HCT116 (cell line): Measurements from ENCODE around the gene DPYD. TPM values are rescaled to one million over a fixed set of nuclear protein-coding genes. Genes with fewer than 3 reads are reported as not detected.

ENCODE experiments used
- ATAC-seq: fragments of 200-7000 bp; cut with Tn5 transposase; 2 replicates; pipeline ENCODE4 v1.9.1; 2020; ENCODE audit warnings: mild to moderate bottlenecking, moderate library complexity
- BruUV-seq: library from RNA; stranded (reverse); fragments of 400-500 nt; replicated peaks from 2 replicates; lab custom pipeline; 2021; lab: Mats Ljungman, UMichigan
- CTCF ChIA-PET: fragments of 300-600 bp; sonication (Branson Sonifier 250); formaldehyde crosslinking; loops from one replicate; lab custom pipeline; 2021; ENCODE audit warnings: antibody characterized with exemption; lab: Charles Lee
- POLR2A ChIA-PET: fragments of 300-600, 350-600 bp; sonication (Branson Sonifier 250); formaldehyde crosslinking; loops from one replicate; lab custom pipeline; 2021; ENCODE audit warnings: antibody characterized with exemption; lab: Charles Lee
- RAD21 ChIA-PET, 2 experiments: fragments of 300-600 bp; sonication (Branson Sonifier 250); formaldehyde crosslinking; loops; one replicate each; lab custom pipeline; 2023; ENCODE audit warnings: low total read pairs in 2 of 2; ENCODE audit not compliant: uncharacterized antibody in 2 of 2, unreplicated experiment in 2 of 2, low non-redundant PET in 1 of 2; lab: Charles Lee
- DNase-seq: peaks from one replicate; pipeline ENCODE4 v3.0.0-alpha.2; 2010; ENCODE audit warnings: low read depth, low spot score
- H2AFZ ChIP-seq: fragments of 200-600 bp; shearing (Covaris generic), sonication (generic); 2 replicates; pipeline ENCODE4 v1.6.1; 2017; ENCODE audit warnings: low read depth, mixed run types, mixed read lengths, antibody characterized with exemption, low read length; ENCODE audit not compliant: poor library complexity, severe bottlenecking
- H3K27ac ChIP-seq: 2 replicates; pipeline ENCODE4 v1.5.1; 2012; ENCODE audit warnings: low read depth, low read length
- H3K27me3 ChIP-seq: fragments of 200-600 bp; sonication (generic); 2 replicates; pipeline ENCODE4 v1.6.1; 2016; ENCODE audit warnings: mixed run types, low read length, mixed read lengths; ENCODE audit not compliant: insufficient read depth
- H3K36me3 ChIP-seq, 2 experiments: fragments of 200-500 bp in 1 of 2; fragments of 200-600 bp in 1 of 2; sonication (Bioruptor generic) in 1 of 2; sonication (generic) in 1 of 2; 2 replicates each; pipeline versions ENCODE4 v1.5.1 to v1.6.1; 2014 to 2016; ENCODE audit warnings: low read length in 2 of 2, inconsistent platforms in 1 of 2, mixed read lengths in 1 of 2, mixed run types in 1 of 2; ENCODE audit not compliant: insufficient read depth in 2 of 2, control insufficient read depth in 1 of 2
- H3K4me1 ChIP-seq, 2 experiments: fragments of 200-600 bp in 1 of 2; sonication (generic) in 1 of 2; 2 replicates each; pipeline versions ENCODE4 v1.5.1 to v1.6.1; 2012 to 2017; ENCODE audit warnings: low read length in 2 of 2, inconsistent platforms in 1 of 2, mild to moderate bottlenecking in 1 of 2, mixed read lengths in 1 of 2, mixed run types in 1 of 2, moderate library complexity in 1 of 2; ENCODE audit not compliant: insufficient read depth in 2 of 2, control insufficient read depth in 1 of 2
- H3K4me2 ChIP-seq: fragments of 200-600 bp; sonication (generic); 2 replicates; pipeline ENCODE4 v1.6.1; 2017; ENCODE audit warnings: mixed run types, low read length, mixed read lengths
- H3K4me3 ChIP-seq, 2 experiments: fragments of 200-600 bp in 1 of 2; sonication (generic) in 1 of 2; replicated peaks in 1 of 2; 2 replicates each; pipeline ENCODE4 v1.5.1; 2011 to 2016; ENCODE audit warnings: low read length in 2 of 2, control low read depth in 1 of 2, low read depth in 1 of 2, mild to moderate bottlenecking in 1 of 2, mixed read lengths in 1 of 2, mixed run types in 1 of 2
- H3K79me2 ChIP-seq: fragments of 200-600 bp; sonication (generic); 2 replicates; pipeline ENCODE4 v1.6.1; 2017; ENCODE audit warnings: mild to moderate bottlenecking, mixed run types, low read length, moderate library complexity, mixed read lengths; ENCODE audit not compliant: insufficient read depth
- H3K9ac ChIP-seq: fragments of 200-600 bp; sonication (generic); 2 replicates; pipeline ENCODE4 v1.6.1; 2016; ENCODE audit warnings: low read length, mixed read lengths
- H3K9me2 ChIP-seq: fragments of 200-600 bp; sonication (generic), shearing (Covaris generic); 2 replicates; pipeline ENCODE4 v1.6.1; 2017; ENCODE audit warnings: mixed run types, mild to moderate bottlenecking, moderate library complexity; ENCODE audit not compliant: insufficient read depth
- H3K9me3 ChIP-seq, 2 experiments: fragments of 200-500 bp in 1 of 2; fragments of 200-600 bp in 1 of 2; sonication (Bioruptor generic) in 1 of 2; sonication (generic) in 1 of 2; 2 replicates each; pipeline ENCODE4 v1.6.1; 2014 to 2017; ENCODE audit warnings: low read length in 2 of 2, mixed read lengths in 2 of 2, inconsistent platforms in 1 of 2, low read depth in 1 of 2, mild to moderate bottlenecking in 1 of 2, mixed run types in 1 of 2, moderate library complexity in 1 of 2; ENCODE audit not compliant: control insufficient read depth in 1 of 2, insufficient read depth in 1 of 2
- H4K20me1 ChIP-seq: fragments of 200-600 bp; sonication (generic), shearing (Covaris generic); 2 replicates; pipeline ENCODE4 v1.6.1; 2017; ENCODE audit warnings: mixed run types, mild to moderate bottlenecking, moderate library complexity; ENCODE audit not compliant: insufficient read depth
- ATF3 ChIP-seq: IDR thresholded peaks from 2 replicates; pipeline ENCODE4 v1.6.1; 2012
- CBX3 ChIP-seq: IDR thresholded peaks from 2 replicates; pipeline ENCODE4 v1.6.1; 2012; ENCODE audit warnings: low read depth
- CEBPB ChIP-seq: IDR thresholded peaks from 2 replicates; pipeline ENCODE4 v1.6.1; 2012; ENCODE audit warnings: low read depth
- CTCF ChIP-seq, 3 experiments: fragments of 200-600 bp in 1 of 3; sonication (generic) in 1 of 3; IDR thresholded peaks in 2 of 3; conservative IDR thresholded peaks in 1 of 3; 2 replicates each; pipeline ENCODE4 v1.5.1; 2012 to 2017; ENCODE audit warnings: low read depth in 2 of 3, low read length in 2 of 3, antibody characterized with exemption in 1 of 3, borderline replicate concordance in 1 of 3, control low read depth in 1 of 3, mild to moderate bottlenecking in 1 of 3, mixed read lengths in 1 of 3, mixed run types in 1 of 3, moderate library complexity in 1 of 3; ENCODE audit not compliant: insufficient read depth in 1 of 3
- EZH2 ChIP-seq: fragments of 200-600 bp; sonication (generic); IDR thresholded peaks from 2 replicates; pipeline ENCODE4 v1.6.1; 2017; ENCODE audit warnings: antibody characterized with exemption, mixed run types
- EZH2phosphoT487 ChIP-seq: fragments of 200-600 bp; IDR thresholded peaks from 2 replicates; pipeline ENCODE4 v1.6.1; 2018; ENCODE audit warnings: antibody characterized with exemption, borderline replicate concordance
- FOSL1 ChIP-seq: IDR thresholded peaks from 2 replicates; pipeline ENCODE4 v1.6.1; 2012; ENCODE audit warnings: low read depth
- JUND ChIP-seq: IDR thresholded peaks from 2 replicates; pipeline ENCODE4 v1.6.1; 2012
- POLR2AphosphoS5 ChIP-seq: IDR thresholded peaks from 2 replicates; pipeline ENCODE4 v1.6.1; 2011; ENCODE audit warnings: mild to moderate bottlenecking, low read depth, low read length, moderate library complexity
- RAD21 ChIP-seq: IDR thresholded peaks from 2 replicates; pipeline ENCODE4 v1.6.1; 2012; ENCODE audit warnings: low read depth, mild to moderate bottlenecking
- SIN3A ChIP-seq: IDR thresholded peaks from 2 replicates; pipeline ENCODE4 v1.6.1; 2012; ENCODE audit warnings: low read depth
- ZFX ChIP-seq: fragments of 450-650 bp; IDR thresholded peaks from 2 replicates; pipeline ENCODE4 v1.6.1; 2017
- ZNF274 ChIP-seq: fragments of 200-500 bp; sonication (Bioruptor generic); IDR thresholded peaks from 2 replicates; pipeline ENCODE4 v1.6.1; 2014; ENCODE audit warnings: mild to moderate bottlenecking, low read depth, low read length, inconsistent platforms
- intact Hi-C: fragments of 100-400 bp; cut with micrococcal nuclease; formaldehyde crosslinking; loops from 2 replicates; pipeline ENCODE4 v1.10.0; 2022
- total RNA-seq: library from RNA; stranded (reverse); gene quantifications from one replicate; pipeline ENCODE4 v1.2.1, GENCODE V29; 2021; ENCODE audit not compliant: unreplicated experiment
- TF ChIP-seq, protein P1 (sequence below): IDR thresholded peaks from 2 replicates; pipeline ENCODE4 v1.6.1; 2012; ENCODE audit warnings: low read depth
- TF ChIP-seq, protein P2 (sequence below): IDR thresholded peaks from 2 replicates; pipeline ENCODE4 v1.6.1; 2011; ENCODE audit warnings: mild to moderate bottlenecking, low read length, moderate library complexity; ENCODE audit not compliant: insufficient replicate concordance; ENCODE audit errors: extremely low read depth

The DPYD gene
- total RNA-seq, 1 experiment from 2014 or later: 1.7 TPM

DNA sequence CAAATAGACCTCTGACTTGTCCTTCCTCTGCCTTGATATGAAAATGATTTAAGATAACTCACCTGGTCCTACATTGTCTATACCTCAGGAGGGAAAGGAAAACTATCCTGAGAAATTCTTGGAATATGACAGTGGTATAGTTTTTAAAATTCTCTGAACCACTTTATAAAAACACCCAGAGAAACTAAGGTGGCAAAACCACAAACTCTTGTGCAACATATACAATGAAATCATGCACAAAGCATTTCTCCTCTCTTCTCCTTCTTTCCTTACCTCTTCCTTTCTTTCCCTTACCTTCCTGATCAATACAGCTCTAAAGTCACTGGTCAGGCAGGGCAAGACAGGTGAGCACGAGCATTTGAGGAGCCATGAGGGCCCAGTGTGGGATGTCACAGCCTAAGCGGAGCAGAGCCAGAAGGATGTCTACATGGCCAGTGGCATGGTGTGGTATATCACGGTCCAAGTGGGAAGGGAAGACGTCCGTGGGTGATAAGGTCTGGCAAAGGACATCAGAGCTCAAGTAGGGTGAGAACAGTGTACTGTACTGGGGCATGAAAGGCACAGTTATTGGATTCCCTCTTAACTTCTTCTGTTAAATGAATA is 543.3 kb downstream of the DPYD start:
- DNase-seq: no peak
- RAD21 ChIA-PET: no interaction called here

More for the DNA sequence above, 543.3 kb downstream of the DPYD start:
- intact Hi-C loops: no loop called here
- Histone ChIP-seq H3K9me2 (no peaks in the 10 kb centered on the region), H2AFZ (no peak overlapping the region), H3K4me3 (no peak overlapping the region), H3K4me2 (no peak overlapping the region), H3K27ac (no peak overlapping the region), H3K9ac (no peak overlapping the region), H3K4me1 (peaks cover 0 to 3% of the 10 kb centered on the region in 2 experiments; a peak in 1 of 4 replicates), H3K9me3 (no peaks in the 10 kb centered on the region), H3K36me3 (no peaks in the 10 kb centered on the region), H4K20me1 (no peaks in the 10 kb centered on the region), H3K27me3 (no peaks in the 10 kb centered on the region), H3K79me2 (no peaks in the 10 kb centered on the region)
- no TSS peak for BruUV-seq
- TF ChIP-seq POLR2AphosphoS5 (no peak), RAD21 (no peak), ZNF274 (no peak), CTCF (IDR thresholded peaks at IDR 0.05 in 2 of 3, conservative IDR thresholded peaks at IDR 0.05 in 1 of 3; ENCODE audit: borderline replicate concordance in 1 of 3, insufficient read depth in 1 of 3, low read depth in 2 of 3, low read length in 2 of 3) (no peak), CBX3 (no peak), ATF3 (no peak), ZFX (no peak), FOSL1 (no peak), EZH2 (no peak), SIN3A (no peak), EZH2phosphoT487 (no peak), JUND (no peak), CEBPB (no peak)
- TF ChIP-seq, protein P1, sequence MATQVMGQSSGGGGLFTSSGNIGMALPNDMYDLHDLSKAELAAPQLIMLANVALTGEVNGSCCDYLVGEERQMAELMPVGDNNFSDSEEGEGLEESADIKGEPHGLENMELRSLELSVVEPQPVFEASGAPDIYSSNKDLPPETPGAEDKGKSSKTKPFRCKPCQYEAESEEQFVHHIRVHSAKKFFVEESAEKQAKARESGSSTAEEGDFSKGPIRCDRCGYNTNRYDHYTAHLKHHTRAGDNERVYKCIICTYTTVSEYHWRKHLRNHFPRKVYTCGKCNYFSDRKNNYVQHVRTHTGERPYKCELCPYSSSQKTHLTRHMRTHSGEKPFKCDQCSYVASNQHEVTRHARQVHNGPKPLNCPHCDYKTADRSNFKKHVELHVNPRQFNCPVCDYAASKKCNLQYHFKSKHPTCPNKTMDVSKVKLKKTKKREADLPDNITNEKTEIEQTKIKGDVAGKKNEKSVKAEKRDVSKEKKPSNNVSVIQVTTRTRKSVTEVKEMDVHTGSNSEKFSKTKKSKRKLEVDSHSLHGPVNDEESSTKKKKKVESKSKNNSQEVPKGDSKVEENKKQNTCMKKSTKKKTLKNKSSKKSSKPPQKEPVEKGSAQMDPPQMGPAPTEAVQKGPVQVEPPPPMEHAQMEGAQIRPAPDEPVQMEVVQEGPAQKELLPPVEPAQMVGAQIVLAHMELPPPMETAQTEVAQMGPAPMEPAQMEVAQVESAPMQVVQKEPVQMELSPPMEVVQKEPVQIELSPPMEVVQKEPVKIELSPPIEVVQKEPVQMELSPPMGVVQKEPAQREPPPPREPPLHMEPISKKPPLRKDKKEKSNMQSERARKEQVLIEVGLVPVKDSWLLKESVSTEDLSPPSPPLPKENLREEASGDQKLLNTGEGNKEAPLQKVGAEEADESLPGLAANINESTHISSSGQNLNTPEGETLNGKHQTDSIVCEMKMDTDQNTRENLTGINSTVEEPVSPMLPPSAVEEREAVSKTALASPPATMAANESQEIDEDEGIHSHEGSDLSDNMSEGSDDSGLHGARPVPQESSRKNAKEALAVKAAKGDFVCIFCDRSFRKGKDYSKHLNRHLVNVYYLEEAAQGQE: no peak
- TF ChIP-seq, protein P2, sequence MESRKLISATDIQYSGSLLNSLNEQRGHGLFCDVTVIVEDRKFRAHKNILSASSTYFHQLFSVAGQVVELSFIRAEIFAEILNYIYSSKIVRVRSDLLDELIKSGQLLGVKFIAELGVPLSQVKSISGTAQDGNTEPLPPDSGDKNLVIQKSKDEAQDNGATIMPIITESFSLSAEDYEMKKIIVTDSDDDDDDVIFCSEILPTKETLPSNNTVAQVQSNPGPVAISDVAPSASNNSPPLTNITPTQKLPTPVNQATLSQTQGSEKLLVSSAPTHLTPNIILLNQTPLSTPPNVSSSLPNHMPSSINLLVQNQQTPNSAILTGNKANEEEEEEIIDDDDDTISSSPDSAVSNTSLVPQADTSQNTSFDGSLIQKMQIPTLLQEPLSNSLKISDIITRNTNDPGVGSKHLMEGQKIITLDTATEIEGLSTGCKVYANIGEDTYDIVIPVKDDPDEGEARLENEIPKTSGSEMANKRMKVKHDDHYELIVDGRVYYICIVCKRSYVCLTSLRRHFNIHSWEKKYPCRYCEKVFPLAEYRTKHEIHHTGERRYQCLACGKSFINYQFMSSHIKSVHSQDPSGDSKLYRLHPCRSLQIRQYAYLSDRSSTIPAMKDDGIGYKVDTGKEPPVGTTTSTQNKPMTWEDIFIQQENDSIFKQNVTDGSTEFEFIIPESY: no peak
- ChIA-PET POLR2A (no interaction called here), CTCF (no interaction called here)
- ATAC-seq: no peak
